Measurements from ENCODE around the gene TRIM33. TPM values are rescaled to one million over a fixed set of nuclear protein-coding genes. Genes with fewer than 3 reads are reported as not detected.
A peak's percentile ranks its signal among the peaks of the same experiment; 100 is the strongest.

TRIM33 gene
- total RNA-seq, 1 donor from 2014 or later: 52.8 TPM

- no peaks in the 10 kb centered on the region for H3K27me3 Mint-ChIP-seq (ENCODE audit: low read depth)
- peaks cover 6% of the 10 kb centered on the region for H3K36me3 Mint-ChIP-seq (ENCODE audit: low read depth)
- no peak overlapping the region for H3K27ac Mint-ChIP-seq (ENCODE audit: unreplicated experiment)
- H3K4me3 Mint-ChIP-seq: peak overlapping the region; percentile 64
- no peak for DNase-seq (ENCODE audit: low read depth, low spot score)
- H3K4me1 Mint-ChIP-seq: peaks cover 58% of the 10 kb centered on the region
- no peak for TF ChIP-seq CTCF (conservative IDR thresholded peaks at IDR 0.05)
- H3K9me3 Mint-ChIP-seq: no peaks in the 10 kb centered on the region
Measured at GRCh38 chr1:114503916-114504422, 7.0 kb downstream of the TRIM33 start.

GRCh38 chr1:114502080-114502479 lies 8.9 kb downstream of the TRIM33 start:
- H3K9me3 Mint-ChIP-seq: no peaks in the 10 kb centered on the region
- H3K36me3 Mint-ChIP-seq (ENCODE audit: low read depth): peaks cover 13% of the 10 kb centered on the region
- peaks cover 39% of the 10 kb centered on the region for H3K4me1 Mint-ChIP-seq
- H3K27me3 Mint-ChIP-seq (ENCODE audit: low read depth): no peaks in the 10 kb centered on the region
- H3K4me3 Mint-ChIP-seq: no peak overlapping the region
- H3K27ac Mint-ChIP-seq (ENCODE audit: unreplicated experiment): no peak overlapping the region
- no peak for DNase-seq (ENCODE audit: low read depth, low spot score)
- TF ChIP-seq CTCF (conservative IDR thresholded peaks at IDR 0.05): no peak

- Mint-ChIP-seq H3K4me1 (peaks cover 25% of the 10 kb centered on the region), H3K9me3 (no peaks in the 10 kb centered on the region), H3K27ac (ENCODE audit: unreplicated experiment) (no peak overlapping the region), H3K27me3 (ENCODE audit: low read depth) (no peaks in the 10 kb centered on the region), H3K36me3 (ENCODE audit: low read depth) (peaks cover 8% of the 10 kb centered on the region), H3K4me3 (no peak overlapping the region)
- no peak for DNase-seq (ENCODE audit: low read depth, low spot score)
- TF ChIP-seq CTCF (conservative IDR thresholded peaks at IDR 0.05): no peak
Measured at GRCh38 chr1:114499478-114499877, 11.5 kb downstream of the TRIM33 start.

GRCh38 chr1:114496089-114496488 lies 14.9 kb downstream of the TRIM33 start:
- Mint-ChIP-seq H3K9me3 (peaks cover 15% of the 10 kb centered on the region), H3K27ac (ENCODE audit: unreplicated experiment) (no peak overlapping the region), H3K36me3 (ENCODE audit: low read depth) (peaks cover 25% of the 10 kb centered on the region), H3K27me3 (ENCODE audit: low read depth) (no peaks in the 10 kb centered on the region), H3K4me1 (peaks cover 5% of the 10 kb centered on the region), H3K4me3 (no peak overlapping the region)
- no peak for TF ChIP-seq CTCF (conservative IDR thresholded peaks at IDR 0.05)
- DNase-seq (ENCODE audit: low read depth, low spot score): no peak

GRCh38 chr1:114495486-114495885 lies 15.5 kb downstream of the TRIM33 start:
- Mint-ChIP-seq H3K4me3 (no peak overlapping the region), H3K27ac (ENCODE audit: unreplicated experiment) (peak overlapping the region; percentile 58)

More at GRCh38 chr1:114495486-114495885, 15.5 kb downstream of the TRIM33 start:
- TF ChIP-seq CTCF (conservative IDR thresholded peaks at IDR 0.05): no peak
- no peak for DNase-seq (ENCODE audit: low read depth, low spot score)
- H3K36me3 Mint-ChIP-seq (ENCODE audit: low read depth): peaks cover 25% of the 10 kb centered on the region
- peaks cover 15% of the 10 kb centered on the region for H3K9me3 Mint-ChIP-seq
- no peaks in the 10 kb centered on the region for H3K27me3 Mint-ChIP-seq (ENCODE audit: low read depth)
- peaks cover 8% of the 10 kb centered on the region for H3K4me1 Mint-ChIP-seq

Measured in neural crest cell (in vitro differentiated cells).